Left forelimb (tissue), 1 donor: Measurements from ENCODE around the gene SERPING1.
"Not testable (repeated sequence)": the region's sequence is repeated elsewhere in the genome, so short reads cannot be mapped to it uniquely, and the experiment has no call there.

Experiments used
- DNase-seq: peaks from one replicate; pipeline ENCODE4 v3.0.0-alpha.2; 2018; ENCODE audit warnings: low spot score

The SERPING1 gene

DNA sequence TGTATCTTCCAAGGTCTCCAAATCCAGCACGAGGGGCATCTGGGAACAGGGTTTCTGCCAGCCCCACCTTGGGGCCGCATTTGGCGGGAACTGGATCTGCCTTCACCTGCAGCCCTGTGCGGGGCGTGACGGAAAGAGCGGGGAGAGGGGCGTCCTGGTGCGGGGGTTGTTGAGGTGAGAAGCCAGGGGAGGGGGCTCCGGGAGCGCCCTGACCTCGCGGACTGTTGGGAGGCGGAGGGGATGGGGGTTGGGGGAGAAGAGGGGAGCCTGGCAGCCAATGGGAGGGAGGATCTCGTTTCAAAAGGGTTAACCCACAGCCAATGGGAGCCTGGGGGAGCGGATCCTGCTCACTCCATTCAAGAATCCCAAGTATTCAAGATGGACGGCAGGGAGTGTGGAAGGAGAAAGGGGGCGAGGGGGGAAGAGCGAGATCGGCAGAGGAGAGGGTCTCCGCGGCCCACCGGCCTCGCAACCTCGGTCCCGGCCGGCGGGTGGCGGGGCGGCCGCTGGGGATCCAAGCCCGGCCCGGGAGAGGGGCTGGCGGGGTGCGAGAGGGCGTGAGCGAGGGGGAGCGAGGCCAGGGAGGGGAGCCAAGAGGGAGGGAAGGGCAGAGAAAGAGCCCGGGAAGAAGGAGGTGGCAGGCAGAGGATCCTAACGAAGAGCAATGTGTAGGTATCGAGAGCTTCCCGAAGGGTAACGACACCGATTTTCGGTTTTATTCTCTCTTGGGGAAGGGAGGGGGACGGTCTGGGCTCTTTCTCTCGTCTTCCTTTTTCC is 40.7 kb downstream of the SERPING1 start:
- peak; percentile 88 for DNase-seq

GRCh38 chr11:57638811-57639320 is 41.4 kb downstream of the SERPING1 start:
- no peak for DNase-seq

GRCh38 chr11:57639321-57640067 is 42.0 kb downstream of the SERPING1 start:
- peak; percentile 89 for DNase-seq

DNA sequence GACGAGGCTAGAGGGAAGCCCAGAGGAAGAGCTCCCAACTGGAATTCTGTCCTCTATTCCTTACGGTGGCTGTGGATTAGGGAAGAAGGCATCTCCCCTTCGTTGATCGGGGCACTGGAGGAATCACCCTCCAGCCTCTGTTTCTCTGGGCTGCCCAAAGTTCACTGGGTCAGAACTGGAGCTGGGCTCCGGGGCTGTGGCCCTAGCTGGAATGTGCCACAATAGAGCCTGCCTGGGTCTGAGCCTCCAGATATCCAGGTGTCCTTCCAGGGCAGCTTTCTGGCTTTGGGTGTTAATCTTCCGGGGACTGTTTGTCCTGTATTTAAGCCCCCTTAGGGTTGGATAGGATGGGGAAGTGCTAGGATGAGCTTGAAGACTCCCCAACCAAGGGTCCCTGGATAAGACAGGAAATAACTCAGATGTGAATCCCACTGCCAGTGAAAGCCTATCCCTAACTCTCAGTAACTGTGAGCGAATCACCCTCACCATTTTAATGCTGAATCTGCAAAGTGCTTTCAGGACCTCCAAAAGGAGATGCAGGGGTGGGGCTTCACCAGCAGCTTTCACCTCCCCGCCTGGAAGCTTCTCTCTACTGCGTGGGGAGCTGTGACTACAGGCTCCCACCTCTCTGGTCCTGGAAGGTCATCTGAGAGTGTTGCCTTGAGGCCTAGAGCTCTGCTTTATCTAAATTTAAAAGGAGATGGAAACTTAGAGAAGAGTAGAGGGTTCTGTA is 42.7 kb downstream of the SERPING1 start:
- no peak for DNase-seq

DNA sequence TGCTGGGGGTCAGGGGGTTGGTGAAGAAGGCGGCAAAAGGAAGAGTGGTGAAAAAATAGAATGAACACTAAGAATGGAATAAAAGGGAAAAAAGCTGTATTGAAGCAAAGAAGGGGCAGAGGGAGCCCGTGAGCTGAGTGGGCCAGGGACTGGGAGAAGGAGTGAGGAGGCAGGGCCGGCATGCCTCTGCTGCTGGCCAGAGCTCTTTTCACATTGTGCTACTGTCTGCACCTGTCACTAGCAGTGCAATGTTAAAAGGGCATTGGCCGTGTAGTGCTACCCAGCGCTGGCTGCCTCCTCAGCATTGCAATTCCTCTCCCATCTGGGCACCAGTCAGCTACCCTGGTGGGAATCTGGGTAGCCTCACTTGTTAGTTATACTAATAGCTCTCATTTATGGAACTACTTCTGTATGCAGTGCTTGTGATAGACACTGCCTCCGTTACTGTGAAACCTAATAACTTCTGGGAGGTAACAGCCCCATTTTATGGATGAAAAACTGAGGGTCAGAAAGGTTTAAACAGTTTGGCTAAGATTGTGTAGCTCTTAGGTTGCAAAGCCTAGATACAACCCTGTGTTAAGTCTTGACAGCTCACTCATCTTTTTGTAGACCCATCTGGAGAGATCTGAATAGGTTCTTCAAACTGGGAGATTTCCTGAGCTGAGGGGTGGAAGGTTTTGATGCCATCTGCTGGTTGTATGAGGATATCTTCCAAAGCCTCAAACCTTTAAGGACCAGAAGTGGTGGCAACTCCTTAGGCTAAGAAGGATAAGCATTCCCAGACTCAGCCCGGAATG is 43.7 kb downstream of the SERPING1 start:
- no peak for DNase-seq

GRCh38 chr11:57643802-57644201 is 46.3 kb downstream of the SERPING1 start:
- DNase-seq, result no peak

GRCh38 chr11:57644748-57645688 is 47.5 kb downstream of the SERPING1 start:
- DNase-seq, result peak; percentile 82

GRCh38 chr11:57645689-57646085 is 48.2 kb downstream of the SERPING1 start:
- no peak for DNase-seq

DNA sequence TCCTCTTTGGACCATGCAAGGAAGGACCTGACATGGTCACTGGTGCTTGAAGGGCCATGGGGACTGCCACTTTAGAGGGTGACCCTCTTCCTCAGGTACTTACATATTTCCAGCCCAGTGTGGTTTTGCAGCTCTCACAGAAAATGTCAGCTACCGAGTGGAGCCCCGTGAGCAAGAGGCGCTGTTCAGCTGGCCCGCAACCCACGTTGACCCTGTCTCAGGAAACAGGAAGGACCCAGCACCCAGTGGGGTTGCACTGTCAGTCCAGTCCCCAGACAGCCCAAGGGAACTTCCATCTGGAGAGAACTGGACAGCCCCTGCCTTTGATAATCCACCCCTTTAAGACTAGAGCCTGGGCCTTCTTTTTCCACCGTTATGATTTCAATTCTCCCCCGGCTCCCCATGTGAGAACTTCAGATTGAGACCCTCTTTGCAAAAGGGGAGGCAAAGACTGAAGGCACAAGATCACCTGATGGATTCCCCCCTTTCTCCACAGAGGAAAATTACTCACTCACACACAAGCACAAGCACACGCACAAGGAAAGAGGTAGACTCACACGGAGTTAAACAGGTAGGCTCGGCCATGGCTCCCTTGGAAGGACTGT is 48.8 kb downstream of the SERPING1 start:
- no peak for DNase-seq

- DNase-seq, result no peak
Observed at GRCh38 chr11:57646799-57647303, 49.4 kb downstream of the SERPING1 start.

DNA sequence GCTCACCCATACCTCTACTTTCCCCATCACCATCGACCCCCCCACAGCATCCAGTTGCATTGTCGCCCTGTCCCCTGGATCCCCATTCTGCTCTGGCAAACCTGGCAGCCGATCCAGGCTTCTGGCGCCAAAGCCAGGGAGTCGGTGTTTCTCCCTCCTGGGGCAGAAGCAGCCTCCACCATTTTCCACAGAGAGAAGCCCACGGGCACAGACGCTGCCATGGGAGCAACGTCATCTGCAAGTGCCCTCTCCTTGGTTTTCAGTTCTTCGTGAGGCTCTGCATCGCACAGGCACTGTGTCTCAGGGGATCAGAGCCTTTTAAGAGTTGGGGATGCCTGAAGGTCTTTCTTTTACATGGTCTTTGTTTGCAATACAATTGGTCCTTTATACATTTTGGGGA is 49.9 kb downstream of the SERPING1 start:
- DNase-seq, result no peak

- DNase-seq, result no peak
Observed at GRCh38 chr11:57647960-57648800, 50.7 kb downstream of the SERPING1 start.

DNA sequence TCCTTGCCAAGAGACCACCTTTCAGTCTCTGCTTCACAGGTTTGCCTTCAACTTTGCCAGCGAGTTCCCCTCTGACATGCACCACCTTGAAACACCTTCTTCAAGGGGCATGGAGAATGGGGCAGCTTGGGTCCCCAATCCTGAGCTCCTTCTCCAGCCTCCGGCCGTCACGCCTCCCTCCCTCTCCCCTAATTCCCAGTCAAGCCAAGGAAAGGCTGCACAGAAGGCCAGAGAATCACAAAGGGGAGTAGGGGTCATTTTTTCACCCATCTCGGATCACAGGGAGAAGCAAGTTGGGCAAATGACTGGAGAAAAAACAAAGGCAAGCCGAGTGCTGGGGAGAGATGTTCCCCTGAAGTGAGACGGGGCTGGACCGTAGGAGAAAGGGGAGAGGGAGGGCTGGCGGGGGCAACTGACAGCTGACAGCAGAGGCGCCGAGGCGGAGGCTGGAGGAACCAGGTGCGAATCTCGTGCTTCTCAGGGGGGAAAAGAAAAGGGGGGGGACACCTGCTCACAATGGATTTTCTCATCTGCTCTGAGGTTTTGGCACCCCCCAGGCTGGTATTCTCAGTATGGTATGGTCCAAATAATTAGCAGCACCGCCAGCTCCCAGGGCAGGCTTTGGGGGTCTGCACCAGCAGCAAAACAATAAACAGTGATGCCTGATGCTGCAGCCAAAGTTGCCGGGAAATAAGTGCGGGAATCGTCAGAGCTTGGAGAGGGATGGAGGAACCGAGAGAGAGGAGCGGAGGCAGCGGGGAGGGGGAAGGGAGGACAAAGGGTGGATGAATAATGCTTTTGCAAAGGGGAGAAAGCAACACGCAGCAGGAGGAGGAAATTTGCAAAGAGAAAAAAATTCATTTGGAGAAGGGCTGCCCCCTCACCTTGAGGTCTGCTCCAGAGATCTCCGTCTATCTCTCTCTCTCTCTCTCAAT is 51.6 kb downstream of the SERPING1 start:
- DNase-seq, result no peak

DNA sequence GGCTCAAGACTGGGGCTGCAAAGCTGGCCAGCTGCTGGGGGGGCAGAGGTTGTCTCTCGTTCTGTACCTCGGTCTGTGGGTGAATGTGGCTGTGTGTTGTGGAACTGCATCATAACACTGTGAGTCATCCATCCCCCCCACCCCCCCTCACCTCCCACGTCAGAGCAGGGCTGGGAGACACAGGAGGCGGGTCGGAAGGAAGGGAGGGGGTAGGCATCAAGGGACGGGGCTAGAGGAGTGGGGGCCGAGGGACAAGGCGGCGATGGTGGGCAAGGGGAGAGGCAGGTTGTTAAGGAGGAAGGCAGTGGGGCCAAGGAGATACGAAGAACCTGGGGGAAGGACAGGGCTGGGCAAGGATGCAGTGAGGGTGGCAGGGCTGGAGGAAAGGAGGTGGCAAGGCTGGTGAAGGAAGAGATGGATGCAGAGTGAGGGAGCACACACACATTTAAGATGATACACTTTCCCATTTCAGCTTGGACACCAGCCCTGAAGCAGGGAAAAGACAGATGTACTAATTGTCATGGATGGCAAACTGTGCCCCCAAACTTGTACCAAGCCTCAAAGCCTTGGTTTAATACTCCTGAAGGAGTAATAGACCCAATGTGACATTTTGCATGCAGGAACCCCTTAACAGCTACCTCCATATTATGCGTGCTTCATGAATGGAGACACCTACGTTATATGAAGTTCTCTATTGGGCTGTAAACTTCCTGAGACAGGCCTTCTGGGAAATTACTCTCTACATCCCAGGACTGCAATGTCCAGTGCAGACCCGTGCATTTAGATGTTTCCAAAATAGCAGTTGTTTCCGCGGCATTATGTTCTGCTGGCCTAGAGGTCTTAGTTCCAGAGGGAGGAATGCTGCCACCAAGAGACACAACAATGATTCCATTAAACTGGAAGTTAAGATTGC is 52.6 kb downstream of the SERPING1 start, which contains the start of gene YPEL4:
Gene YPEL4 (minus strand): TSS at position 87 of the 913 bp plus-strand sequence. CDS start 2,805 bp downstream, outside the sequence.
- DNase-seq, result peak; percentile 87

GRCh38 chr11:57650739-57651090 is 53.2 kb downstream of the SERPING1 start:
- DNase-seq, result no peak

GRCh38 chr11:57651408-57651807 is 53.9 kb downstream of the SERPING1 start:
- DNase-seq, result no peak

DNA sequence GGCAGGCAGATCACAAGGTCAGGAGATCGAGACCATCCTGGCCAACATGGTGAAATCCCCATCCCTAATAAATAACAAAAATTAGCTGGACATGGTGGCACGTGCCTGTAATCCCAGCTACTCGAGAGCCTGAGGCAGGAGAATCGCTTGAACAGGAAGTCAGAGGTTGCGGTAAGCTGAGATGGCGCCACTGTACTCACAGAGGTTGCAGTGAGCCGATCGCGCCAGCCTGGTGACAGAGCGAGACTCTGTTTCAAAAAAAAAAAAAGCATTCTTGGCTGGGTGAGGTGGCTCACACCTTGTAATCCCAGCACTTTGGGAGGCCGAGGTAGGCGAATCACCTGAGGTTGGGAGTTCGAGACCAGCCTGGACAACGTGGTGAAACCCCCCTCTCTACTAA is 54.7 kb downstream of the SERPING1 start:
- DNase-seq, result not testable (repeated sequence)
